CD4-positive, alpha-beta T cell treated with Interleukin-12 subunit alpha and Interleukin-12 subunit beta, for 1 hour (primary cell): ENCODE results near the gene SLC45A2.

Source experiments
- DNase-seq: peaks from one replicate; pipeline ENCODE4 v3.0.0-alpha.2; 2020

The SLC45A2 gene

GRCh38 chr5:33905381-33905780 is 79.1 kb downstream of the SLC45A2 start:
- DNase-seq: no peak

DNA sequence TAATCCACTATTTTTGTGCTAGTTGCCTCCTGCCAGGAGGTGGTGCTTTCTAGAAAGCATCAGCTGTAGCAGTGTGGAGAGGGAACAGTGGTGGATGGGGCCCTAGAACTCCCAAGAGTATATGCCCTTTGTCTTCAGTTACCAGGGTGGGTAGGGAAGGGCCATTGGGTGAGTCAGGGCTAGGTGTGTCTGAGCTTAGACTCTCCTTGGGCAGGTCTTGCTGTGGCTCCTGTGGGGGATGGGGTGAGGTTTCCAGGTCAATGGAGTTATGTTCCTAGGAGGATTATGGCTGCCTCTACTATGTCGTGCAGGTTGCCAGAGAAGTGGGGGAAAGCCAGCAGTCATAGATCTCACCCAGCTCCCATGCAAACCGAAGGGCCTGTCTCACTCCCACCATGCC is 81.4 kb downstream of the SLC45A2 start:
- DNase-seq: no peak

- no peak for DNase-seq
These were observed 83.3 kb downstream of the SLC45A2 start for GRCh38 chr5:33901156-33901555.
